GM21447 (cell line): Measurements from ENCODE around the gene MLC1.

Experiments used
- ATAC-seq: cut with Tn5 transposase; IDR thresholded peaks from one replicate; pipeline ENCODE4 v1.9.1; 2021; ENCODE audit not compliant: unreplicated experiment

MLC1 gene

GRCh38 chr22:50039669-50040443 lies 45.4 kb downstream of the MLC1 start:
- no peak for ATAC-seq

- ATAC-seq: no peak
Observed at GRCh38 chr22:50035976-50036724, 49.1 kb downstream of the MLC1 start.

GRCh38 chr22:50035131-50035881 lies 49.9 kb downstream of the MLC1 start:
- no peak for ATAC-seq

GRCh38 chr22:50034126-50035081 lies 50.8 kb downstream of the MLC1 start:
- no peak for ATAC-seq

GRCh38 chr22:50032941-50033601 lies 52.2 kb downstream of the MLC1 start:
- ATAC-seq: no peak

GRCh38 chr22:50032109-50032871 lies 52.9 kb downstream of the MLC1 start:
- no peak for ATAC-seq

- no peak for ATAC-seq
Observed at GRCh38 chr22:50031189-50032091, 53.8 kb downstream of the MLC1 start.

- no peak for ATAC-seq
Observed at GRCh38 chr22:50030297-50031188, 54.7 kb downstream of the MLC1 start.

GRCh38 chr22:50027639-50028537 lies 57.3 kb downstream of the MLC1 start:
- ATAC-seq: no peak

- ATAC-seq: no peak
Observed at GRCh38 chr22:50025993-50026392, 59.2 kb downstream of the MLC1 start.

GRCh38 chr22:50022171-50022819 lies 62.9 kb downstream of the MLC1 start:
- ATAC-seq: no peak

GRCh38 chr22:50020606-50021005 lies 64.6 kb downstream of the MLC1 start:
- no peak for ATAC-seq

GRCh38 chr22:50019316-50019715 lies 65.9 kb downstream of the MLC1 start:
- ATAC-seq: no peak

- no peak for ATAC-seq
Observed at GRCh38 chr22:50018608-50019285, 66.5 kb downstream of the MLC1 start.

- no peak for ATAC-seq
Observed at GRCh38 chr22:50017701-50018224, 67.5 kb downstream of the MLC1 start.
